ENCODE data around the gene RPTOR. TPM values are rescaled to one million over a fixed set of nuclear protein-coding genes. Genes with fewer than 3 reads are reported as not detected.

RPTOR gene
- total RNA-seq, 2 experiments from 2014 or later = 48.1 to 87.8 TPM

GRCh38 chr17:81002013-81002384, 457.4 kb downstream of the RPTOR start:
- Histone ChIP-seq H3K4me2 (ENCODE audit: low read length) (no peak overlapping the region), H4K20me1 (ENCODE audit: insufficient read depth, low read length) (no peaks in the 10 kb centered on the region), H2AFZ (ENCODE audit: low read length) (no peak overlapping the region), H3K4me1 (ENCODE audit: insufficient read depth, low read length, poor library complexity, severe bottlenecking) (no peaks in the 10 kb centered on the region), H3K4me3 (ENCODE audit: low read depth, low read length, poor library complexity, severe bottlenecking) (no peak overlapping the region), H3K79me2 (ENCODE audit: insufficient read depth, low read depth, low read length) (no peaks in the 10 kb centered on the region), H3K27ac (ENCODE audit: low read depth, low read length, poor library complexity, severe bottlenecking) (no peak overlapping the region), H3K36me3 (ENCODE audit: insufficient read depth, low read length) (no peaks in the 10 kb centered on the region), H3K9me3 (ENCODE audit: low read length) (no peaks in the 10 kb centered on the region), H3K9me2 (ENCODE audit: insufficient read depth, low read length) (no peaks in the 10 kb centered on the region)
- no TSS peak for BruUV-seq (replicated peaks)
- no peak for DNase-seq (ENCODE audit: low spot score)
- ChIA-PET POLR2A (interaction anchor here (0.7 kb wide), 1 partner anchor 424 kb away, joined by 3 read pairs; no protein-coding TSS in a partner anchor), CTCF (ENCODE audit: unreplicated experiment) (no interaction called here)
- TF ChIP-seq CTCF (conservative IDR thresholded peaks at IDR 0.05; ENCODE audit: low read length) (no peak), EZH2phosphoT487 (IDR thresholded peaks at IDR 0.05; ENCODE audit: borderline replicate concordance, low read depth, low read length) (no peak)
- intact Hi-C loops (cut with micrococcal nuclease; ENCODE audit: unreplicated experiment) = no loop called here

- Histone ChIP-seq H3K36me3 (ENCODE audit: insufficient read depth, low read length) (no peaks in the 10 kb centered on the region), H3K4me2 (ENCODE audit: low read length) (no peak overlapping the region), H3K9me3 (ENCODE audit: low read length) (no peaks in the 10 kb centered on the region), H4K20me1 (ENCODE audit: insufficient read depth, low read length) (no peaks in the 10 kb centered on the region), H3K9me2 (ENCODE audit: insufficient read depth, low read length) (no peaks in the 10 kb centered on the region), H3K27ac (ENCODE audit: low read depth, low read length, poor library complexity, severe bottlenecking) (no peak overlapping the region), H3K4me1 (ENCODE audit: insufficient read depth, low read length, poor library complexity, severe bottlenecking) (no peaks in the 10 kb centered on the region), H2AFZ (ENCODE audit: low read length) (no peak overlapping the region), H3K4me3 (ENCODE audit: low read depth, low read length, poor library complexity, severe bottlenecking) (no peak overlapping the region), H3K79me2 (ENCODE audit: insufficient read depth, low read depth, low read length) (no peaks in the 10 kb centered on the region)
- intact Hi-C loops (cut with micrococcal nuclease; ENCODE audit: unreplicated experiment) = no loop called here
- POLR2A ChIA-PET = no interaction called here
- no peak for TF ChIP-seq EZH2phosphoT487 (IDR thresholded peaks at IDR 0.05; ENCODE audit: borderline replicate concordance, low read depth, low read length)
- TF ChIP-seq CTCF (conservative IDR thresholded peaks at IDR 0.05; ENCODE audit: low read length) = no peak
- no TSS peak for BruUV-seq (replicated peaks)
- CTCF ChIA-PET (ENCODE audit: unreplicated experiment) = no interaction called here
- DNase-seq (ENCODE audit: low spot score) = no peak
These were observed 458.0 kb downstream of the RPTOR start for GRCh38 chr17:81002409-81003361.

Measured in OCI-LY7 (cell line).